GM19397 (cell line): ENCODE measurements around the gene CCSER2.
"Not testable (repeated sequence)": the region's sequence is repeated elsewhere in the genome, so short reads cannot be mapped to it uniquely, and the experiment has no call there.

ENCODE experiments used
- ATAC-seq: cut with Tn5 transposase; IDR thresholded peaks from one replicate; pipeline ENCODE4 v1.9.1; 2021; ENCODE audit warnings: mild to moderate bottlenecking, moderate library complexity; ENCODE audit not compliant: unreplicated experiment

The CCSER2 gene

GRCh38 chr10:84511709-84512285 lies 183.4 kb downstream of the CCSER2 start:
- ATAC-seq: no peak

- ATAC-seq: no peak
These were observed 189.2 kb downstream of the CCSER2 start for GRCh38 chr10:84517554-84517953.

DNA sequence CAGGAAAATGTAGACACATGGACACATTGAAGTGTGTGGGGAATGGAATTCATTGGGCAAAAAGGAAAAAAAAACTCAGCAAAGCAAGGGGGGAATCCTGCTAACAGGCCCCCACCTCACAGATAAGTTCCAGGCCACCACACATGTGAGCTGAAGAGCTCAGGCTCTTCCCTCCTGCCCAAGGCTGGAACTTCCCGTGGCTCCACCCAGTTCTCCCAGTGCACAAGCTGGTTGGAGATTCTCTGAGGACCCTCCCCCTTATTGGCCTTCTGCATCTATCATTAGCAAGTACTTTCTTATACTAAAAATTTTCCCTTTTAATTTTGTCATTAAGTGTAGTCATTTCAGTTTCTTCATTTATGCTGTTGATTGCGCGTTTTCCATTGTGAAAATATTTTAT lies 190.8 kb downstream of the CCSER2 start:
- ATAC-seq: no peak

DNA sequence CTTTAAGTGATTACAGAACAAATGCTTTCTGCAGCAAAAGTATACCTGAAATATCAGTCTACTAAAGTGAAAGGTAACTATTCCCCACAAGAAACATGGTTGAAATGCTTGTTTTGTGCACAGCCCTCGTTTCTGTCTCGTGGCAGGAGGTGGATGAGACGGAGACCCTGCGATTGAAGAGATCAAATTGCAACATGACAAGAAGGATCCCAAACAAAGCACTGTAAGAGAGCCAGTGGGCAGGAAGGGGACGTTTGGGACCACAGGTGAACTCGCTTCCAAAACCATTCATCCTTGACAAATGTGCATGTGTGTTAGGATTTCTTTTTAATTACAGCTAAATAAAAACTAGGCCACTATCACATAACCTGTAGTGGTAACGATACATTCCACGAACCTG lies 192.6 kb downstream of the CCSER2 start:
- no peak for ATAC-seq

- no peak for ATAC-seq
These were observed 193.1 kb downstream of the CCSER2 start for GRCh38 chr10:84521468-84521867.

DNA sequence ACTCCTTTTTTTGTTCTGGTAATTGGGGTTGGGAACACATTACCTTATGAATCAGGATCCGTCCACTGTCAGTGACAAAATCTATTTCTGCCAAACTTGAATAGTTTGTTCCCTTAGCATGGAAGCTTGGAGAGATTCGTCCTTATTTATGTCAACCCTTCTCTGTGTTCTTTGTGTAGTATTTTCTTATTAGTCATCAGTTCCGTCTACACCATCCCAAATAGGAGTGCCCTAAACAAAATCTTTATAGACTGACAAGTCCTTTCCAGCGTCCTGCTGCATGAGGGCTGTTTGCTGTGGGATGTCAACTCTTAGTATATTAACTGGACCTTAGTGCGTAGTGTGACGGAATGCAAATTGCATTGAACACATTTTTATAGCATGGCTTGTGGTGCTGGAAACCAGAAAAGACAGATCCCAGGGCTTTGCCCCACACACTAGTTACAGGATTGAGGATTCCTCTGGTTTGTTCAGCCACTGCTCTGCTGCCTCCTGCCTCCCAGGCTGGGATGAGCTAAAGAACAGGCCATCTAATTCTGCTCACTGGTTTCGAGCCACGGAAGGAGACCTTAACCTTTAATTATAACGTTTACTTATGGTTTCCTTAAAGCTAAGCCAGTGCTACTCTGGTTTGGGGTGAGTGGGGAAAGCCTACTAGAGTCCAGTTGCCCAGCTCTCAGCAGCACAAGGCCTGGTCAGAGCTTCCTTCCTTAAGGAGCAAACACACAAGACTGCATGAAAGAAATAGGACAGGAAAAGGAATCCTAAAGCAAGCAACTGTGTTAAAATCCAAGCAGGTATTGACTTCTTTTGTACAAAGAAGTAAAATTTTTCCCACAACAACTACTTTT lies 194.4 kb downstream of the CCSER2 start:
- no peak for ATAC-seq

- no peak for ATAC-seq
These were observed 195.1 kb downstream of the CCSER2 start for GRCh38 chr10:84523526-84523925.

DNA sequence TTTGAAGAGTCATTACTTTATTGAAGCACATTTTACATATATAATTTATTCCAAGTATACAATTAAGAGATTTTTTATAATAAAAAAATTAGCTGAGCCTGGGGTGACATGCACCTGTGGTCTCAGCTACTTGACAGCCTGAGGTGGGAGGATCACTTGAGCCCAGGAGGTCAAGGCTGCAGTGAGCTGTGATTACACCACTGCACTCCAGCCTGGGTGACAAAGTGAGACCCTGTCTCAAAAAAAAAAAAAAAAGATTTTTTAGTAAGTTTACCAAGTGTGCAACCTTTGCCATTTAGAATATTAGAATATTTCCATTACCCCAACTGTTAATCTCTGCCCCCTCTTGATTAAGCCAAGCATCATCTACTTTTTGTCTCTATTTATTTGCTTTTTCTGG lies 196.0 kb downstream of the CCSER2 start:
- no peak for ATAC-seq

DNA sequence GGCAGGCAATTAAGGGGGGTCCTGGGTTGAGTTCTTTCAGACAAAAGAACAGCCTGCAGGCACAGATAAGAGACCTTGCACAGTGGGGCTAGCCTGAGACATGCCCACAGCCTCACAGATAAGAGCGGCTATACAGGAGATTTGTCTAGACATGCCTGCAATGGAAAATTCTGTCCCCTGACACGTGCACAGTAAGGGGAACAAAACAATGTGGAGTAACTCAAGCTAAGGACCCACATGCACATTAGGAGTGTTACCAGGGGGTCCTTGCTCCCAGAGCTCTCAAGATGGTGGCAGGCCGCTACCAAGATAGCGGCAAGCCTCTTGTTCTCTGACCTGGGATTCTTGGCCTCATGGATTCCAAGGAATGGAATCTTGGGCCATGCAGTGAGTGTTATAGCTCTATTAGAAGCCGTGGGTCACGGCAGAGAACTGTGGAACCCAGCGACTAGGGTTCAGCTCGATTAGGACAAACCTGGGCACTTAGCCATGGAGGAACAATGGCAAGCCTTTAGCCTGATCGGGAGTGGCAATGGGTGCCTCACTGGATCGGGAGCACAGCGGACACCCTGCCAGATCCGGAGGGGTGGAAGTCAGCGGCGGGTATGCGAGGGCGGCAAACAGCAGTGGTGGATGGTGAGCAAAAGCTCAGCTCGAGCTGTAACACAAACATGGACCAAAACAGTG lies 196.9 kb downstream of the CCSER2 start:
- no peak for ATAC-seq

- ATAC-seq: not testable (repeated sequence)
These were observed 197.4 kb downstream of the CCSER2 start for GRCh38 chr10:84525807-84526182.

DNA sequence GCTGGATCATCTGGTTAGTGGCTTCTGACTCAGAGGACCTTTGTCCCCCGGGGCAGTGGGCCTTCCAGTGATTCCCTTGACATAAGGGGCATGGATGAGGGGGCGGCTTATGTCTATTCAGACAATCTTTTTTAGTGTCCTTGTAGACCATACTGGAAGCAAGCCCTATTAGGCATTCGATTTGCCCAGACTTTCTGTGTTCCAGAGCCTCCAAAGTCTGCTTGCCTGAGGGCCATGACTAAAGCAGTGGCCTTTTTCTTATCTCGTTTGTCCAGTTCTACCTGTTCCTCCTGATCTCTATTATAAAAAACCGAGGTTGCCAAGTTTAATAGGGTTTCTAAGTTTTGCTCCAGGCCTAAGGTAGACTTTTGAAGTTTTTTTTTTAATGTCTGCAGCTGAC lies 199.0 kb downstream of the CCSER2 start:
- ATAC-seq: not testable (repeated sequence)

- ATAC-seq: not testable (repeated sequence)
These were observed 200.1 kb downstream of the CCSER2 start for GRCh38 chr10:84528526-84528925.

GRCh38 chr10:84530724-84531325 lies 202.4 kb downstream of the CCSER2 start:
- ATAC-seq: no peak

DNA sequence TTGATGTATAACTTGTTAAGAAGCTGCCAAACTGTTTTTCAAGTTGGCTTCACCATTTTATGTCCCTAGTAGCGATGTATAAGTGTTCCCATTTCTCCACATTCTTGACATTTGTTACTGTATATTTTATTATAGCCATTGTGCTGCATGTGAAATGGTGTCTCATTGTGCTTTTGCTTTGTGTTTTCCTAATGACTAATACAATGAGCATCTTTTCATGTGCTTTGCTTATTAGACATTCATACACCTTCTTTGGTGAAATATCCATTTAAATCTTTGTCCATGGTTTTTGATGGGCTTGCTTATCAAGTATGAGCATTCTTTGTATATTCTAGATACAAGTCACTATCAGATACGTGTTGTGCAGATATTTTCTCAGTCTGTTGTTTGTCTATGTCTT lies 203.0 kb downstream of the CCSER2 start:
- ATAC-seq: no peak

GRCh38 chr10:84534168-84534567 lies 205.8 kb downstream of the CCSER2 start:
- no peak for ATAC-seq

DNA sequence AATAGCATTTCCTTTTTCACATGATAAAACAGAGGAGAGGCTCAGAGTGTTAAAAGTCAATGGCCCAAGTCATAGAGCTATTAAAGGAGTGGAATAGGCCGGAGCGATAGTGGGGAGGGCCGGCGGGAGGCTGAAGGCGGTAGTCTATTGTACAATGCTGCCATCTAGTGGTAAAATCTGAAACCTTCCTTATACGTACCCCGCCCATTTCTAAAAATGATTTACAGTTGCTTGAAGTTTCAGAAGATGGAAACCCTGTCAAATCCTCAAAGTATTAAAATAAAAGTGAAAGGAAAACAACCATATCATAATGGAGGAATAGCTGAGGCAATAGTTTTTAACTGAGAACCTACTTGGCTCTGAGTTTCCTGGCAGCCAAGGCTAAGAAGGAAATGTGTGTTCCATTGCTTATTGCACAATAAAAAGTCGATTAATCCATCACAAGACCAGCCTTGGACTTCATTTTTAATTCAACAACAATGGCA lies 209.1 kb downstream of the CCSER2 start:
- peak; percentile 51 for ATAC-seq

GRCh38 chr10:84538036-84538435 lies 209.6 kb downstream of the CCSER2 start:
- no peak for ATAC-seq

DNA sequence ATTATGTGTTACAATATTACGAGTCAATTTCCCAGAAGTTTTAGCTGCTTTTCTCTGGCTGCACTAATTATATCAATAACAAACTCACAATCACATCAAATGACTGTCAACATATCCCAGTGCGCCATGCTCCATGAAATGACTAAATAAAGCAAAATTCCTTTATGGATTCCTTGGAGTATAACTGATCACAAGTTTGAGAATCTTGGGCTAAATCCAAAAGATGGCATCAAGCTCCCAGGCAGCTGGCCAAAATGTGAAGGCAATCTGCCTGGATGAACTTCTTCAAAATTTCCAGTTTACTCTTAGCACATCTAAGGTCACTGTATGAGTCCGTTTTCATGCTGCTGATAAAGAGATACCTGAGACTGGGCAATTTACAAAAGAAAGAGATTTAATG lies 210.8 kb downstream of the CCSER2 start:
- no peak for ATAC-seq

GRCh38 chr10:84540022-84540616 lies 211.7 kb downstream of the CCSER2 start:
- peak; percentile 7 for ATAC-seq

- ATAC-seq: peak; percentile 91
These were observed 212.4 kb downstream of the CCSER2 start for GRCh38 chr10:84540617-84541288.

DNA sequence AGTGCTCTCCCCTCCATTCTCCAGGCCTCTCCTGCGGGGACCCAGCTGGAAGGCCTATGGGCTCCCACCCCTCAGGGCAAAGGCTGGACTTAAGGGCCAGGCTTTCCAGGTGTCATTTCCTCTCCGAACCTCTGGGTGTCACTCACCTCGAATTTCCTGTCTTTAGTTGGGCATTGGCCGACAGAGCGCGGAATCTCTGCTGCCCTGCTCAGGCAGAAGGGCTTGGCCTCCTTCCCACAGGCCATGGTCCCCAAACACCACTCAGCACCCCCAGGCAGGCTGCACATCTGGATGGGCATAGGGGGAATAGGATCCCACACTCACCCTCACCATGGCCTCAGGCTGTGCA lies 212.9 kb downstream of the CCSER2 start:
- no peak for ATAC-seq
